Effector memory CD4-positive, alpha-beta T cell (primary cell): ENCODE results near the gene RBL2.

ENCODE experiments used
- DNase-seq, 3 donors: peaks; one replicate each; pipeline ENCODE4 v3.0.0-alpha.2; 2020
- H3K27ac ChIP-seq: 2 replicates; pipeline ENCODE4 v1.7.0; 2013; ENCODE audit warnings: mild to moderate bottlenecking, low read length, moderate library complexity; ENCODE audit not compliant: insufficient read depth, poor library complexity, severe bottlenecking
- H3K27me3 ChIP-seq: replicated peaks from 2 replicates; pipeline ENCODE4 v1.7.0; 2013; ENCODE audit warnings: mild to moderate bottlenecking, low read length; ENCODE audit not compliant: insufficient read depth, control insufficient read depth, poor library complexity, severe bottlenecking
- H3K36me3 ChIP-seq: 2 replicates; pipeline ENCODE4 v1.7.0; 2013; ENCODE audit warnings: mild to moderate bottlenecking, low read length, moderate library complexity; ENCODE audit not compliant: control insufficient read depth, insufficient read depth
- H3K4me1 ChIP-seq: 2 replicates; pipeline ENCODE4 v1.7.0; 2013; ENCODE audit warnings: low read length, mild to moderate bottlenecking; ENCODE audit not compliant: control insufficient read depth, insufficient read depth, poor library complexity, severe bottlenecking
- H3K4me3 ChIP-seq: 2 replicates; pipeline ENCODE4 v1.7.0; 2013; ENCODE audit warnings: low read length, low read depth, mild to moderate bottlenecking; ENCODE audit not compliant: insufficient read depth, poor library complexity, severe bottlenecking
- H3K9me3 ChIP-seq: 2 replicates; pipeline ENCODE4 v1.7.0; 2013; ENCODE audit warnings: mild to moderate bottlenecking, low read length, moderate library complexity; ENCODE audit not compliant: control insufficient read depth

RBL2 gene

DNA sequence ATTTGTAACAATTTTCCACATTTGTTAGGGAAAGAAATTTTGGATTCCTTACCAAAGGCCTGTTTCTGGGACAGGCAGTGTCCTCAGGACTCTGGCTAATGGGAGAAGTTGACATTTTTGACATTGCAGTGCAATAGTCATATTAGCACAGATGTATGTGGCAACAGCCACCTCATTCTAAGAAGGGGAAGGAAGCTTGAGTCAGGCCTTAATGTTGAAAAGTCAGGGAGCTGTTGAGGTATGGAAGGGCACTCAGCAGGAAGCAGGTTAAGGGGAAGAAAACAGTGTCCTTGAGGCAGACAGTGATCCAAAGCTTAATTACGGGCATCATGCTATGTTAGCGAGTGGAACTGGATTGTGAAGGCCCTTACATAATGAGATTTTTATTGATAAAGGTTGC lies 47.9 kb downstream of the RBL2 start:
- H3K4me1 ChIP-seq = no peaks in the 10 kb centered on the region
- H3K9me3 ChIP-seq = peaks cover 12% of the 10 kb centered on the region
- H3K36me3 ChIP-seq = peaks cover 93% of the 10 kb centered on the region
- H3K27me3 ChIP-seq = no peaks in the 10 kb centered on the region
- no peak for DNase-seq
- H3K4me3 ChIP-seq = no peak overlapping the region
- H3K27ac ChIP-seq = no peak overlapping the region

DNA sequence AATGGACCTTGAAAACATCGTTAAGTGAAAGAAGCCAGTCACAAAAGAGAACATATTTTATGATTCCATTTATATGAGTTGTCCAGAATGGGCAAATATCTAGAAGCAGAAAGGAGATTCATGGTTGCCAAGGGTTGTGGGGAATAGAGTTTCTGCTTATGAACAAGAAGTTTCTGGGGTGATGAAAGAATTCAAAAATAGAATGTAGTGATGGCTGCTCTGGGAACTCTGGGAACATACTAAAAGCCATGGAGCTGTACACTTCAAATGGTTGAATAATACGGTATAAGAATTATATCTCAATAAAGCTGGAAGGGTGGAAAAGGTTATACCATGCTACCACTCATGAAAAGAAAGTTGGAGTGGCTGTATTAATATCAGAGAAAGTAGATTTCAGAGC lies 50.3 kb downstream of the RBL2 start:
- DNase-seq = no peak
- Histone ChIP-seq H3K27me3 (no peaks in the 10 kb centered on the region), H3K27ac (no peak overlapping the region), H3K36me3 (peaks cover 86% of the 10 kb centered on the region), H3K9me3 (peaks cover 14% of the 10 kb centered on the region), H3K4me1 (no peaks in the 10 kb centered on the region), H3K4me3 (no peak overlapping the region)

DNA sequence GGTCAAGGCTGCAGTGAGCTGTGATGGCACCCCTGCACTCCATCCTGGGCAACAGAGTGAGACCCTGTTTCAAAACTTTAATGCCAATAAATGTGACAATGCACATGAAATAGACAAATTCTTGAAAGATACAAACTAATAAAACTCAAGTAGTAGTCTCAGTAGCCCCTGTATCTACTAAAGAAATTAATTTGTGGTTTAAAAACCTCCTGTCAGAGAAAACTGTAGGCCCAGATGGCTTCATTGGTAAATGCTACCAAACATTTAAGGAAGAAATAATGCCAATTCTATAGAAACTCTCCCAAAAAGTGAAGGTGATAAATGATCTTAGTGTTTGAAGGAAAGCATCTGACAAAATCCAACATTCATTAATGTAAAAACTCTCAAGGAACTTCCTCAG lies 52.0 kb downstream of the RBL2 start:
- Histone ChIP-seq H3K9me3 (peaks cover 14% of the 10 kb centered on the region), H3K4me1 (no peaks in the 10 kb centered on the region), H3K36me3 (peaks cover 78% of the 10 kb centered on the region), H3K27me3 (no peaks in the 10 kb centered on the region), H3K4me3 (no peak overlapping the region), H3K27ac (no peak overlapping the region)
- DNase-seq = no peak

DNA sequence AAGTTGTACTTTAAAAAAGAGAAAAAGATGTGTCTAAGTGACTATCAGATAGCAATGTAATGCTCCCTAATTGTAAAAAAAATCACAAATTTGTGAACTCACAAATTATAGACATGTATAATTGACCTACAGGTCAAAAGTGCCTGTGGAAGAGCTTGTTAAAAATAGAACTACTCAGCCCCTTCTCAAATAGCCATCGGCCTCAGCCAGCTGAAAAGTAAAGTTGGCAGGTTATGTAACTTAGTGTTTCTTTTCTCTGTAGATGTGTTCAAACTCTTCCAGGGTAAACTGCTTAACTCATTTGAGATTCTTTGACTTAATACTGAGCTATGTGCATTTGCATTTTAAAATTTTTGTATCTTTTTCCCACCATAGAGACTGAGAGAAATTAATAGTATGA lies 55.5 kb downstream of the RBL2 start:
- Histone ChIP-seq H3K36me3 (peaks cover 63% of the 10 kb centered on the region), H3K9me3 (peaks cover 14% of the 10 kb centered on the region), H3K4me1 (no peaks in the 10 kb centered on the region), H3K27ac (no peak overlapping the region), H3K4me3 (no peak overlapping the region), H3K27me3 (no peaks in the 10 kb centered on the region)
- no peak for DNase-seq

DNA sequence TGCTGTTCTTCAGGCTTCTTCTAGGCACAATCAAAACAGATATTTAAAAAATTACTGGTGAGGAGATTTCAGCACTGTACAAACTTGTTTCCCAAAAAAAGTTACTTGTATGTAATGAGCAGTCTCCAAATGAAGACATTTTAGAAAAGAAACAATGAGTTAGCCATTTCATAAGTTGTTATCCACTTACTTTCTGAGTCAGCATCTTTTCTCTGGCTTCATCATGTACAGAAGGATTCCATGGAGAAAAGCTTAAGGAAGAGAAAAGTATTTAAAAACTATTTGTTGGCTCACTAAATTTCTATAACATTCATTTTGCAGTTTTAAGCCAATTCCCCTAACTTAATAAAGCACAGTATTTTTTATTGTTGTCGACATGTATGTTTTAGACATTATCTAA lies 58.2 kb downstream of the RBL2 start:
- Histone ChIP-seq H3K4me1 (no peaks in the 10 kb centered on the region), H3K27ac (peak overlapping the region; percentile 8), H3K27me3 (no peaks in the 10 kb centered on the region), H3K9me3 (no peaks in the 10 kb centered on the region), H3K36me3 (peaks cover 59% of the 10 kb centered on the region), H3K4me3 (no peak overlapping the region)
- no peak for DNase-seq

DNA sequence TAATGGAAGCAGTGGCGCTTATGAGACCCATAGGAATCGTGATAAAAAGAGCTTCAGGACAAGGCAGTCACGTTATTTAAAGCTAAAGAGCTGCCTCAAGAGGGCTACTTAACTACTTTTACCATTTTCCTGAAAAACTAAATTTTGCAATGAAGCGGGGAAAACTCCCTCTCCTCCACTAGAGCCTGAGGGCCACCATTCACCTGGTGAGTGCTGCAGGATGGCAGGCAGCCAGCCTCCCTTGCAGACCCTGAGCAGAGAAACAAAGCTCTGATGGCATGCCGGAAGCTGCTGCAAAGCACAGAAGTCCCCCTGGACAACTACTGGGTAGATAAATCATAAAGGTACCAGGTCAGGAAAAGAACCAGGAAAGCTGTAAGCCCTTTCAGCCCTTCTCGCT lies 60.4 kb downstream of the RBL2 start:
- Histone ChIP-seq H3K9me3 (no peaks in the 10 kb centered on the region), H3K4me1 (no peaks in the 10 kb centered on the region), H3K27me3 (no peaks in the 10 kb centered on the region), H3K27ac (no peak overlapping the region), H3K4me3 (no peak overlapping the region), H3K36me3 (peaks cover 68% of the 10 kb centered on the region)
- DNase-seq = no peak

DNA sequence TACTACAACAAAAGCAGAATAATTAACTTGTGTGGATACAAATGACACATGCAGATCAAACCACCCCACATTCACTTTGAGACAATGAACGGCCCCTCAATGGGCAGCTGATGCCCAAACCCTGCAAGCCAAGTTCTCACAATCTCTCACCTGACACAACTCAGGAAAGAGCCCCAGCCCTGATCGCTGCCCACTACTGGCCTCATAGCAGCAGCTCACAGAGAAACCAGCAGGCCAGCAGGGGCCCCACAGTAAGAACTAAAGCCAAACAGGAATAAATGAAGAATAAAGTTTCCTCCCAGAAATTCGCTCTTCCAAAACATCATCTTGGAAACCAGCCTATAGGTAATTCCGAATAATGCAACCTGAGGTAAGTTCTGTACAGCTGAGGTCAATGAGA lies 61.1 kb downstream of the RBL2 start:
- H3K27ac ChIP-seq = no peak overlapping the region
- H3K36me3 ChIP-seq = peaks cover 61% of the 10 kb centered on the region

DNA sequence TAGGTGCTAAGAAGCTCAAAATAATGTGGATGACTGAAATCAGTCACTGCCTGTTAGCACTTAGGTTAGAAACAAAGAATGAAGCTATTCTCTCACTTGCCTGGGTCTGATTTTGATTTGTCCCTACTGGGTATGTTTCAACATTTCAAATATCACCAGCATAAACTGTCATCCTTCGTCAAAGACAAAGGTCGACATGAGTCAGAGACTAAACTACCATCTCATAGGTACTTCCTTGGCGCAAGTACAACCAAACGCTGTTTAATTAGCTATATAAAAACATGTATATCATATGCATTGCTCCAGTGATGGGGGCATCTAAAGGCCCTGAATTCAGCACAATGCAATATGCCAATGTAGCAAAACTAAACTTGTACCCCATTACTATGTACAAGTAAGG lies 64.7 kb downstream of the RBL2 start:
- H3K36me3 ChIP-seq = peaks cover 43% of the 10 kb centered on the region
- no peaks in the 10 kb centered on the region for H3K9me3 ChIP-seq
- DNase-seq = no peak
- no peaks in the 10 kb centered on the region for H3K27me3 ChIP-seq
- no peak overlapping the region for H3K4me3 ChIP-seq
- H3K4me1 ChIP-seq = peaks cover 20% of the 10 kb centered on the region
- no peak overlapping the region for H3K27ac ChIP-seq

More for the DNA sequence above, 61.1 kb downstream of the RBL2 start:
- peaks cover under 1% of the 10 kb centered on the region for H3K4me1 ChIP-seq
- no peaks in the 10 kb centered on the region for H3K27me3 ChIP-seq
- H3K4me3 ChIP-seq = no peak overlapping the region
- DNase-seq = no peak
- H3K9me3 ChIP-seq = no peaks in the 10 kb centered on the region

DNA sequence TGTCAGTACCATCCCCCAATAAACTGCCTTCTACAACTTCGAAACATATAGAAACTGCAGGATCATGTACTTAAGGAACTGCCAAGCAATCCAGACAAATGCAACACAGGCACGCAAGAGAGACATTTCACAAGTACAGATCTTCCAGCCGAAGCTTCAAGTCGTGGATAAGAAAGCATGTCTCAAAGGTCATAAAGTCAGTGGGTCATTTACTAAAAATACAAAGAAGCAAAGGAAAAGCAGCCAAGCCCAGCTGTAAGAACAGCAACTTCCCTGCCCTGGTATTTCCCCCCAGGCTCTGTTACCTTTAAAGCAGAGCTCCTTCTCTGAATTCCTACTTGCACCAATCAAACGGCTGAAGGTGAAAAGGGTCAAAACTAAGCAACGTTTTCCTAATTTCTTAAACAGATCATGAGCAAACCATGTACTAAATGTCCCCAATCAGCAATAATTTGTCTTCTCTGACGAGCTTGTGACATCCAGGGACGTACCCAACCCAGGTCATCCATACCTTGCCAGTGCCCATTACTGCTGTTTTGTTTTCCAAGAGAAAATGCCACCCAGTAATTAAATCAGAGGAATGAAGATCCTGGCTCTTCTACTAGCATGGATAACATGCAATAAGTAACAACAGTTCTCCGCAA lies 67.1 kb downstream of the RBL2 start:
- peak overlapping the region; percentile 67 for H3K27ac ChIP-seq
- H3K36me3 ChIP-seq = peaks cover 24% of the 10 kb centered on the region
- no peaks in the 10 kb centered on the region for H3K9me3 ChIP-seq
- no peak for DNase-seq
- no peaks in the 10 kb centered on the region for H3K27me3 ChIP-seq
- H3K4me3 ChIP-seq = peak overlapping the region; percentile 19
- H3K4me1 ChIP-seq = peaks cover 30% of the 10 kb centered on the region

DNA sequence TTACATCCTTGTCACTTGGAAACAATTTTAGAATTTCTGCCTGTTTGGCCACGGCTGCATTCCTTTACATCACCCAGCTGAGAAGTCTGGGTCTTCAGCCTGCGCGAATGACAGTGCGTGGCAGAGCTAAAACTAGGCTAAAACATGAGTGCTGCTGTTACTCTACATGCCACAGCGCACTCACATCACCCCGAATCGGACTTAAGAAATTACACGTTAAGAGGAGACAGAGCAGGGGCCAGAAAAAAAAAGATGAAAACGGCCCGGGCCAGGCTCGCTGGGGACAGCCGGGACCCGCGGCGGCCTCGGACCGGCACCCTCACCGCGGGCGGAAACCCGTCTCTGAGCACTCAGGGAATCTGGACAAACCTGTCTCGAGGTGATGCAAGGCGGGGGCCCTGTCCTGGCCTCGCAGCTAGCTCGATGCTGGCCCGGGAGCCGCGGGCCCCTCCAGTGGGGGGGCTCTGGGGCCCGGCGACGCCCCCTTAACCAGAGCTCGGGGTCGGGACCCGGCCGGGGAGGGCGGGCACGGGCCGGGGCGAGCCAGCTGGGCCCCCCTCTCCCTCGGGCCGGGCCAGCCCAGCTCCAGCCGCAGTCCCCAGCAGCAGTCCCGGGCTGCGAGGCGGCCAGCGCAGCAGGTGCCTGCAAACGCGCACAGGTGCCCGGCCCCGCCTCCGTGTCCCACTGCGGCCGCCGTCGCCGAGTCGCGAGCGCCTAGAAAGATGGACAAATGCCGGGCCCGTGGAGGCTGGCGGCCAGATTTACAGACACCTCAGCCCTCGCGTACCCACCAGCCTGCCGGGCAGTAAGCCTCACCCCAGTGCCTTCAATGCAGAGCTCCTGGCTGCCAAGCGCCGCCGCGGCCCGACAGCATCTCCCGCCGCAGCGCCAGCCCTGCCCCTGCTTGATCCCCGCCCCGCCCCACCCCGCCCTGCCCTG lies 68.3 kb downstream of the RBL2 start, which contains the start of gene AKTIP:
Gene AKTIP, minus strand, starts transcription at position 879 of the 939 bp plus-strand sequence. CDS start 2,950 bp downstream, outside the sequence.
- Histone ChIP-seq H3K27ac (peak within 1 kb of the TSS; percentile 83), H3K9me3 (no peaks in the 10 kb centered on the region), H3K4me1 (peaks cover 30% of the 10 kb centered on the region), H3K27me3 (no peaks in the 10 kb centered on the region), H3K36me3 (peaks cover 15% of the 10 kb centered on the region), H3K4me3 (peak within 1 kb of the TSS; percentile 71)
- peak in 1 of 3 donors; percentile 19 for DNase-seq
